ENCODE results near the gene INS. TPM values are rescaled to one million over a fixed set of nuclear protein-coding genes. Genes with fewer than 3 reads are reported as not detected.

Gene INS
- total and polyA plus RNA-seq, 7 donors: 0.65 to 2.8 TPM; not detected in 5

DNA sequence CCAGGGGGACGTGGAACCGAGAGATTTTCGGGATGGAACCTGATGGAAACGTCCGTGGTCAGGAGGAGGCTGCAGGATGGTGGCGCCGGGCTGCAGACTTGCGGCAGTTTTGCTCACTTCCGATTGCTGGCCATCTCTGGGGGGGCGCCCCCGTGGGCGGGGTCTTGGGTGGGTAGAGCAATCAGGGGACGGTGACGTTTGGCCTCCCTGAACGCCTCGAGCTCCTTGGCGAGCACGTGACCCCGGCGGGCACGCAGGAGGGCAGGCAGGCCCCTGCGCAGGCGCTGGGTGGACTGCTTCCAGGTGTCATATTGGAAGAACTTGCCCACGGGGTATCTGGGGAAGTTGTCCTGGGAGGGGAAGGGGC is 28.2 kb downstream of the INS start:
- no peak for ATAC-seq
- Histone ChIP-seq H3K9me3 (no peaks in the 10 kb centered on the region), H3K27me3 (ENCODE audit: insufficient read depth in 3 of 3, low read length in 2 of 3) (peaks cover 0 to 55% (median 8%) of the 10 kb centered on the region in 3 donors), H3K4me3 (no peak overlapping the region), H3K36me3 (ENCODE audit: insufficient read depth in 1 of 2, low read depth in 1 of 2) (no peaks in the 10 kb centered on the region), H3K4me1 (no peaks in the 10 kb centered on the region), H3K27ac (no peak overlapping the region)
- WGBS, 3 donors: 55 to 66% (median 62%) methylated on average over 20 to 24 of the region's 24 CpGs
- TF ChIP-seq, protein P1, sequence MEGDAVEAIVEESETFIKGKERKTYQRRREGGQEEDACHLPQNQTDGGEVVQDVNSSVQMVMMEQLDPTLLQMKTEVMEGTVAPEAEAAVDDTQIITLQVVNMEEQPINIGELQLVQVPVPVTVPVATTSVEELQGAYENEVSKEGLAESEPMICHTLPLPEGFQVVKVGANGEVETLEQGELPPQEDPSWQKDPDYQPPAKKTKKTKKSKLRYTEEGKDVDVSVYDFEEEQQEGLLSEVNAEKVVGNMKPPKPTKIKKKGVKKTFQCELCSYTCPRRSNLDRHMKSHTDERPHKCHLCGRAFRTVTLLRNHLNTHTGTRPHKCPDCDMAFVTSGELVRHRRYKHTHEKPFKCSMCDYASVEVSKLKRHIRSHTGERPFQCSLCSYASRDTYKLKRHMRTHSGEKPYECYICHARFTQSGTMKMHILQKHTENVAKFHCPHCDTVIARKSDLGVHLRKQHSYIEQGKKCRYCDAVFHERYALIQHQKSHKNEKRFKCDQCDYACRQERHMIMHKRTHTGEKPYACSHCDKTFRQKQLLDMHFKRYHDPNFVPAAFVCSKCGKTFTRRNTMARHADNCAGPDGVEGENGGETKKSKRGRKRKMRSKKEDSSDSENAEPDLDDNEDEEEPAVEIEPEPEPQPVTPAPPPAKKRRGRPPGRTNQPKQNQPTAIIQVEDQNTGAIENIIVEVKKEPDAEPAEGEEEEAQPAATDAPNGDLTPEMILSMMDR (IDR thresholded peaks at IDR 0.05): no peak
- intact Hi-C loops (cut with DNase I): no loop called here
- DNase-seq: peak in 1 of 2 donors; percentile 42

DNA sequence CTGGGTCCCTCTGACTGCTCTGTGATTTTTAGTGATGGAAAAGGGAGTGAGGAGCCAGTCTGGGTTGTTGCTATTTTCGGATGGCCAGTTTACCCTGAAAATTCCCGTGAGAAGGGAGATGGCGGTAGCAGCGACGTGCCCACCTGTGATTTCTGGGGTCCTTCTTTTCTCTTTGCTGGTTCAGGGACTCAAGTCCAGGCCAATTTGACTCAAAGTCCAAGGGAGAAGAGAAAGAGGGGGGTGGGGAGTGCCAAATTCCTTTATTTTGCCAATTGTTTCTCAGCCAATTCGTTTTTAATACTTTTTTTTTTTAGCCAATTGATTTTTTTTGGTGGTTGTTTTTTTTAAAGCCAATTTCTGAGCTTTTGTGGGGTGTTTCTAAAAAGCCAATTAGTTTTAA is 28.8 kb downstream of the INS start:
- TF ChIP-seq, protein P1 (IDR thresholded peaks at IDR 0.05): no peak
- Histone ChIP-seq H3K4me3 (no peak overlapping the region), H3K4me1 (no peaks in the 10 kb centered on the region), H3K9me3 (no peaks in the 10 kb centered on the region), H3K36me3 (ENCODE audit: insufficient read depth in 1 of 2, low read depth in 1 of 2) (no peaks in the 10 kb centered on the region), H3K27ac (no peak overlapping the region), H3K27me3 (ENCODE audit: insufficient read depth in 3 of 3, low read length in 2 of 3) (peaks cover 0 to 49% (median 8%) of the 10 kb centered on the region in 3 donors)
- DNase-seq: peak in 1 of 2 donors; percentile 10
- 55 to 77% (median 57%) methylated on average over 6 of the region's 6 CpGs for WGBS, 3 donors
- no peak for ATAC-seq
- intact Hi-C loops (cut with DNase I): no loop called here

DNA sequence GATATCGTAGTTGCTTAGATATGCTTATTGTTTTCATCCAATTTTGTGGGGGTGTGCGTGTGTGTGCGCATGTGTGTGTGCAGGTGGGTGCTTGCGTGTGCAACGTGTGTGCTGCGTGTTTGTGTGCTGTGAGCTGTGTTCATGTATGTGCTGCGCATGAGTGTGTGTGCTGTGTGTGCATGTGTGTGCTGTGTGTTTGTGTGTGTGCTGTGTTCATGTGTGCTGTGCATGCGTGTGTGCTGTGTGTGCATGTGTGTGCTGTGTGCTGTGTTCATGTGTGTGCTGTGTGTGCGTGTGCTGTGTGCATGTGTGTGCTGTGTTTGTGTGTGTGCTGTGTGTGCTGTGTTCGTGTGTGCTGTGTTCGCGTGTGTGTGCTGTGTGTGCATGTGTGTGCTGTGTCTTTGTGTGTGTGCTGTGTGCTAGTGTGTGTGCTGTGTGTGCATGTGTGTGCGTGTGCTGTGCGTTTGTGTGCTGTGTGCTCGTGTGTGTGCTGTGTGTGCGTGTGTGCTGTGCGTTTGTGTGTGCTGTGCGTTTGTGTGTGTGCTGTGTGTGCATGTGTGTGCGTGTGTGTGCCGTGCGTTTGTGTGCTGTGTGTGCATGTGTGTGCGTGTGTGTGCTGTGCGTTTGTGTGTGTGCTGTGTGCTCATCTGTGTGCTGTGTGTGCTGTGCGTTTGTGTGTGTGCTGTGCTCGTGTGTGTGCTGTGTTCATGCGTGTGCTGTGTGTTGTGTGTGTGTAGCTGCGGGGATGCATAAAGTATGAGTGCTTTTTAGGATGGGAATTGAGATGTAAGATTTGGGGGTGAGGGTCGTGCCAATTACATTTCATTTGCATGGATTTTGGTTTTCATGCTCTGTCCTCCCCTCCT is 29.4 kb downstream of the INS start:
- DNase-seq: peak in 1 of 2 donors; percentile 21
- no peaks in the 10 kb centered on the region for H3K4me1 ChIP-seq
- H3K9me3 ChIP-seq: no peaks in the 10 kb centered on the region
- TF ChIP-seq, protein P1 (IDR thresholded peaks at IDR 0.05): no peak
- peaks cover 0 to 48% (median 8%) of the 10 kb centered on the region in 3 donors for H3K27me3 ChIP-seq (ENCODE audit: insufficient read depth in 3 of 3, low read length in 2 of 3)
- 79 to 89% (median 80%) methylated on average over 28 of the region's 28 CpGs for WGBS, 3 donors
- intact Hi-C loops (cut with DNase I): no loop called here
- ATAC-seq: no peak
- H3K36me3 ChIP-seq (ENCODE audit: insufficient read depth in 1 of 2, low read depth in 1 of 2): no peaks in the 10 kb centered on the region
- no peak overlapping the region for H3K27ac ChIP-seq
- H3K4me3 ChIP-seq: no peak overlapping the region

DNA sequence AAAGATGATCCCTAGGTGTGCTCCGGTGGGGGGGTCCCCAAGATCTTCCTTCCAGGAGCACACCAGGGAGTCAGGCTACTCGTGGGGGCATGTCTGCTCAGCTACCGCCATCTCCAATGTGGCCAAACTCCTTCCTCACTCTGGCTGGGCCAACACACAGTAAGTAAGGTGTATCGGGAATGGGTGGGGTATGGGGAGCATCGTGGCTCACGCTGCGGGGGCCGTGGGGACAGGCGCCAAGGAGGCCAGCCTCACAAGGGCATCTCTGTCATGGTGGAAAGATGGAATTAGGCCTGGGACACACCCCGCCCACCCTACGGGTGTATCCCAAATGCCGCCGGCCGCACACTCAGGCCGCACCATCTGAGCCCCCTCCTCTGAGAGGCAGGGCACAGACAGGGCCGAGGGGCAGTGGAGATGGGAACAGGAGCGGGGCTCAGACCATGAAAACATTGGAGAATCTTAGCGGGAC is 30.1 kb downstream of the INS start:
- Histone ChIP-seq H3K4me1 (no peaks in the 10 kb centered on the region), H3K9me3 (no peaks in the 10 kb centered on the region), H3K4me3 (no peak overlapping the region), H3K36me3 (ENCODE audit: insufficient read depth in 1 of 2, low read depth in 1 of 2) (no peaks in the 10 kb centered on the region), H3K27me3 (ENCODE audit: insufficient read depth in 3 of 3, low read length in 2 of 3) (peaks cover 0 to 41% (median 7%) of the 10 kb centered on the region in 3 donors), H3K27ac (no peak overlapping the region)
- TF ChIP-seq, protein P1 (IDR thresholded peaks at IDR 0.05): no peak
- WGBS, 3 donors: 69 to 87% (median 80%) methylated on average over 18 of the region's 18 CpGs
- ATAC-seq (no peak), DNase-seq (peak in 1 of 2 donors; percentile 36)
- intact Hi-C loops (cut with DNase I): no loop called here

Measured in psoas muscle (tissue), 8 donors.